HTR-8/SVneo (cell line): ENCODE data around the gene C1QB.
"Not testable (repeated sequence)": the region's sequence is repeated elsewhere in the genome, so short reads cannot be mapped to it uniquely, and the experiment has no call there.

Experiments used
- DNase-seq: peaks from one replicate; pipeline ENCODE4 v3.0.0; 2011; ENCODE audit warnings: low spot score, mixed read lengths; ENCODE audit not compliant: insufficient read length
- FAIRE-seq: peaks from 2 replicates; lab custom pipeline; 2011; peaks lifted over from hg19 to GRCh38; lab: Jason Lieb, UNC

C1QB gene

DNA sequence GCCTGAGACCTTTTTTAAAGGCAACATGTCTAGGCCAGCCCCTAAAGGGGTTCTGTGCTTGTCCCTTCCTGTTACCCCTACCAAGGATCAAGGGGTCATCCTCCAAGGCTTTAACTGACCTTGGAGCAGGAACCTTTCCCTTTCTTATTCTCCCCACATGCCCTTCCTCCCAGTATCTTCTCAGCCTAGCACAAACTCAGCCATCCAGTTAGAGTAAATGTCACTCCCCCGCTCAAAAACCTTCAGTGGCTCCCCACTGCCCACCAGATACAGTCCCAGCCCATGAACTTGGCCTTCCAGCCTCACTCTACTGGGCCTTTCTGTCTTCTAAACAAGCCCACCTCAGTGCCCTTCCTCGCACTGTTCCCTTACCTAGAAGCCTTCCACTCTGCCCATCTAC, 8.8 kb downstream of the C1QB start:
- no peak for FAIRE-seq
- DNase-seq = no peak

DNA sequence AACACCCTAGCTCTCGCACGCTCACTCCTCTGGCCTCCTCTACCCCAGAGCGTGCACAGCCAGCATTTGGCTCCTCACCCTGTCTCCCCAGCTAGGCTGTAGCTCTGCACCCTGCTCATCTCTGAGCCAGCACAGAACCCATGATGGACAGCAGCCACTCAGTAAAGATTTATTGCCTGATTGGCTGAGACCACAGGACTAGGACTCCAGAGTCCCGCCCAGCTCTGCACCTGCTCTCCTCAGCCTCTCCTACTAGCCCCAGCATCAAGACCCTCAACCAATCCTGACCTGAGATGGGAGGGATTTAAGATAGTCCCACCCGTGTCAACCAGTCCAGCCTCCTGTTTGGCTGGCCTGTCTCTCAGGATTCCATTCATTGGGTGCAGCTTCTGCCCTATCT, 9.3 kb downstream of the C1QB start:
- FAIRE-seq (no peak), DNase-seq (peak; percentile 15)

DNA sequence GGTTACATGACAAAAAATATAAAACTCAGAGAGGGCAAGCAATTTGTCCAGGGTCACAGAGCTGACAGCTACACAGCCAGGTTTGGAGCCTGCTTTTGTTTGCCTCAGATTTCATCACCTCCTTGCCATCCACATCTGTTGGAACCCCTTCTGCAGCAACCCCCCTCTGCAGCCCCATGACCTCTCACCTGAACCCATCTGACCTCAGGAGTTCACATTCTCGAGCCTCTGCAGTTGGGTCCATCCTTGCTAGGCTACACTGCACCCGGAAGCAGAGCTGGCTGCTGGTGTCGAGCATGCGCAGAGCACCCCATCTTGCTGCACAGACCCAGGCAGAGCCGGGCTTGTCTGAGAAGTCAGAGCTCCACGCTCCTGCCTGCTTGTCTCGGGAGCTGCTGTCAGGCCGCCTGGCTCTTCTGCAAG, 10.0 kb downstream of the C1QB start:
- no peak for FAIRE-seq
- DNase-seq = no peak

DNA sequence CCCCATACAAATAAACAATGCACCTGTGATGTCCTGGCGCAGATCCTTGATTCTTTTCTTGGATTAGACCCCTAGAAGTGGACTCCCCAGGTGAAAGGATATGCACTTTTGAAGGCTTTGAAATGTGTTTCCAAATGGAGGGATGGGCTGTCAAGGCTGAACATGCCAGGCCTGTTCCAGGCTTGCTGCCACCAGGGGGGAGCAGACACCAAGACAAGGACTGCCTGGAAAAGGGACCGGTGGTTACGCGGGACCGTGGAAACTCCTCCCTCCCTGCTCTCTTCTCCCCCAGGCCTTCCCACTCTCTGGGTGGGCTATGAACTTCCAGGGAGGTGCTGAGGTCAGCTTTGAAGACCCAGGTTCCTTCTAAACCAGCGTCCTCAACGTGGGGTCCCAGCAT, 12.7 kb downstream of the C1QB start:
- FAIRE-seq = peak; percentile 36
- peak; percentile 34 for DNase-seq

DNA sequence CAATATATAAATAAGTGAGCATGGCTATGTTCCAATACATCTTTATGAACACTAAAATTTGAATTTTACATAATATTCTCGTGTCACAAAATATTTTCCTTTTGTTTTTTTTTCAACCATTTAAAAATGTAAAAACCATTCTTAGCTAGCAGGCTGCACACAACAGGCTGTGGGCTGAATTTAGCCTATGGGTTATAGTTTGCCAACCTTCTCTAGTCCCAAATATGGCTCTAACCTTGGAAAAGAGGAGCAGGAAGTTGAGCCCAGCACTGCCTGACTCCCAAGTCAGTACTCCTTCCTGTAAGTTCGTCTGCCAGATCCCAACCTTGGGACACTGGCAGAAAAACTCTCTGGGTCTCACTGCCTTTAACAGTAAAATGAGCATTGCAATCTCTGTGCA, 13.4 kb downstream of the C1QB start:
- no peak for DNase-seq
- FAIRE-seq = no peak

DNA sequence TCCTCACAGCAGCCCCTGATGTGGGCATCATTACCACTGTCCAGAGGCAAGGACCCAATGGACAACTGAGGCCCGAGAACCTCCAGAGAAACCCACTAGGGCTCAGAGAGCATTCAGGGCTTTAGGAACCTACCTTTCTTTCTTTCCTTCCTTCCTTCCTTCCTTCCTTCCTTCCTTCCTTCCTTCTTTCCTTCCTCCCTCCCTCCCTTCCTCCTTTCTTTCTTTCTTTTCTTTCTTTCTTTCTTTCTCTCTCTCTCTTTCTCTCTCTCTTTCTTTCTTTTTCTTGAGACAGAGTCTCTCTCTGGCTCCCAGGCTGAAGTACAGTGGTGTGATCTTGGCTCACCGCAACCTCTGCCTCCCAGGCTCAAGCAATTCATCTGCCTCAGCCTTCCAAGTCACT, 15.8 kb downstream of the C1QB start:
- not testable (repeated sequence) for FAIRE-seq, DNase-seq

DNA sequence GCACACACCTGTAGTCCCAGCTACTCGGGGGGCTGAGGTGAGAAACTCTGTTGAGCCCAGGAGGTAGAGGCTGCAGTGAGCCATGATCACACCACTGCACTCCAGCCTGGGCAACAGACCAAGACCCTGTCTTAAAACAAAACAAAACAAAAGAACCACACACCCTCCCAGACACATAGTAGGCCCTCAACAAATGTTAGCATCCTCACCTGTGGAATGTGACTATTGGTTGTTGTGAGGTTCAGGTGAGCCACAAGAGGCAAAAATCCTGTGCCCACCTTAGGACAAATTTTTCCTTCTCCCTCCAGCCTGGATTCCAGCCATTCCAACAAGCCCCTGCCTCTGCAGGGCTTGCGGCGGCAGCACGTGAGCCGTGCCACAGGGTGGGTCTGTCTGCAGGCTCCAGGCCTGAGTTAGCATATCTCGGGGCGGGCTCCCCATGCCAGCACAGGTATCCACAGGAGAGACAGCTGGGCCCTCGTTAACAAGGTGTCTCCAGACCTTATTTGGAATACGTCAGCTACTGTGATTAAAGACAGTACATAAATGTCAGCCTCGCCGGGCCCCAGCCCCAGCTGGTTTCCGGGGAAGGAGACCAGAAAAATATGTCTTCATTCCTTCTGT, 17.4 kb downstream of the C1QB start:
- DNase-seq = no peak
- FAIRE-seq = no peak

DNA sequence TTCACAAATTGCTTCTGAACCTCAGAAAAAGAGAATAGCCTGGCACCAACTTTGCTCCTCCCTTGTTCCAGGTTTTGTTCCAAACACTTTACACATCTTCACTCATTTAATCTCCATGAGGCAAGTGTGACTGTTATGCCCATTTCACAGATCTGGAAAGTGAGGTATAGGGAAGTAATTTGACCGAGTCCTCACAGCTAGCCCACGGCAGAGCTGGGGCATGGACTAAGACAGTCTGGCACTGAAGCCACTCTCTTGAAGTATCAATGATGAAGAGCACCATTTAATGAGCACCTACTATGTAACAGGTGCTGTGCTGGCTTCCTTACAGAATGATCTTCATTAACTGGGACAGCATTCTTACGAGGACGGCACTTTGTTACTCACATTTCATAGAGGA, 19.0 kb downstream of the C1QB start:
- no peak for DNase-seq
- FAIRE-seq = no peak

- FAIRE-seq = no peak
- peak; percentile 41 for DNase-seq
These were observed 20.7 kb downstream of the C1QB start for GRCh38 chr1:22673486-22674409.

DNA sequence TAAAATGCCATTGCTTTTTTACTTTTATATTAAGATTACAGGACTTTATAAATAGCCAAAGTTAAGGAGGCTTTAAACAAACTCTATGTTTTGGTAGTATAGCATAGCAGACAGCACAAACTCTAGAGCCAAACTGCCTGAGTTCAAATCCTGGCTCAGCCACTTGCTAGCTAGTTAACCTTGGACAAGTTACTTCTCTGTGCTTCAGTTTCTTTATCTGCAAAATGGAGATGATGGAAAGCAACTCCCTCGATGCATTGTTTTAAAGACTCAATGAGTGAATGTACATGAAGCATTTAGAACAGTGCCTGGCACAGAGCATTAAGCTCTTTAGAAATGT, 21.3 kb downstream of the C1QB start:
- DNase-seq (no peak), FAIRE-seq (no peak)

GRCh38 chr1:22676151-22676550, 23.1 kb downstream of the C1QB start:
- not testable (repeated sequence) for DNase-seq, FAIRE-seq

DNA sequence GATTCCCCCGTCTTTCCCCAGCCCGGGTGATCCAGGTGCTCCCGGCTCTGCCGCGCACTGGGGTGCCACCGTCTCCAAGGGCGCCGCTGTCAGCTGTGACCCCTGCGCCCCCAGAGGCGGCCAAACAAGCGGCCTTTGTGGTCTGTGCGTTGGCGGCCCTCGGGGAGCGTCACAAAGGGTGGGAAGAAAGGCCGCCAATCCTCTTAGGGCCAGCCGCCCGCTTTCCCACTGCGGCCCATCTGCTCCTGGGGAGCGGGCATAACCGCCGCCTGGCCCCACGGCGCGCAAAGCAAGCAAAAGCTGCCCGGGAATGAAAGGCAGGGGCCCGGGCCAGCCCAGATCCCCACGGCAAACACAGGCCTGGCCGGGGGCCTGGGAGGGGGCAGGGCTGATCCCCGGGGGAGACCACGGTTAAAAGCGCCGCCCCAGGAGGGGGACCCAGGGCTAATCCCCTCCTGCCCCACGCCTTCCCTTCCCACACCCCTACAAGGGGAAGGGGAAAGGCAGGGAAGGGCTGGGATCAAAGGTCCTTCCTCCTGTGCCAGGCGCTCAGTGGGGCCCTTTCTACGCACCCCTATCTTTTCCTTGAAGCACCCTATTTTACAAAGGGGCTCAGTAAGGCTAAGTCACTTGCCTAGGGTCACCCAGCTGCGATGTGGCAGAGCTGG, 24.0 kb downstream of the C1QB start:
- FAIRE-seq (no peak), DNase-seq (no peak)

- FAIRE-seq = no peak
These were observed 25.2 kb downstream of the C1QB start for GRCh38 chr1:22677931-22678896.

GRCh38 chr1:22680726-22681125, 27.7 kb downstream of the C1QB start:
- DNase-seq = no peak
- FAIRE-seq = no peak

More at GRCh38 chr1:22677931-22678896, 25.2 kb downstream of the C1QB start:
- no peak for DNase-seq

- FAIRE-seq (no peak), DNase-seq (no peak)
These were observed 28.7 kb downstream of the C1QB start for GRCh38 chr1:22681556-22682276.

- no peak for FAIRE-seq
- no peak for DNase-seq
These were observed 30.5 kb downstream of the C1QB start for GRCh38 chr1:22683547-22683946.

- FAIRE-seq = no peak
These were observed 32.6 kb downstream of the C1QB start for GRCh38 chr1:22685591-22686059.

DNA sequence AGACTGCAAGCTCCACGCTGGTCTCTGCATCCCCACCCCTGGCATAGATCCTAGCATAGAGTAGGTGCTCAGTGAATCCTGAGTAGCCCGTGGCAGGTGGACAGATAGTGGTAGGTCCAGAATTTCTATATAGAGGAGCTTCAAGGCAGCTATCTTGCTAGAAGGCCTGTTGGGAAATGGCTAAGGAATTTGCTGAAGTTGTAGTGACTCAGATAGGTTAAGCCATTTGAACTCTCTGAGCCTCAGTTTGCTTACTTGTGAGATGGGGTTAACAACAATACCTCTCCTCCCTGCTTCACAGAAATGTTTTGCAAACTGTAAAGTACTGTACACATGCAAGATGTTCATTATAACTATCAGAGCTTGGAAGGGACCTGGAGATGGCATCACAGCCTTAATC, 34.2 kb downstream of the C1QB start:
- FAIRE-seq (no peak), DNase-seq (no peak)

More at GRCh38 chr1:22685591-22686059, 32.6 kb downstream of the C1QB start:
- no peak for DNase-seq

DNA sequence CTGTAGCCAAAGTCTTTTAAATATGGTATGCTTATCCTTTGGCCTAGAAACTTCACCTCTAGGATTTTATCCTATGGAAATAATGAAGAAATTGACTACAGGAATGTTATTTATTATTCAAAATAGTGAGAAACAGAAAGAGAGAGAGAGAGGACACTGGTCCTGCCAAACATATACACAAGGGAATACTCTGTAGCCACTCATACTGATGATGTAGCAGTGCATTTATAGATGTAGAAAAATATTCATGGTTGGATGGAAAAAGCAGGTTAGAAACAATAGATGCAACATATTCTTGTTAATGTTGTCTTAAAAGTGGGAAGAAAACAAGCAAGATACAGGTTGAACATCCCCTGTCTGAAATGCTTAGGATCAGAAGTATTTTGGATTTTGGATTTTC, 35.4 kb downstream of the C1QB start:
- DNase-seq (no peak), FAIRE-seq (no peak)
